Stimulated activated CD8-positive, alpha-beta memory T cell treated with anti-CD3 and anti-CD28 coated beads, Interleukin-4, amount 100 ng/mL, for 4 hours (primary cell): Measurements from ENCODE around the gene MAN2A1.

Experiments
- DNase-seq, 2 donors: peaks; one replicate each; pipeline ENCODE4 v3.0.0-alpha.2; 2020; ENCODE audit warnings: low read depth in 2 of 2, low spot score in 1 of 2

The MAN2A1 gene

GRCh38 chr5:109689740-109690241, at the start of gene MAN2A1:
Gene MAN2A1 (plus strand): TSS chr5:109689927. CDS start chr5:109690418, 491 bp downstream.
- peak; percentile 50 to 68 for DNase-seq

- DNase-seq, result no peak
These were observed 48.8 kb upstream of the MAN2A1 start for GRCh38 chr5:109640976-109641375.

- no peak for DNase-seq
These were observed 45.9 kb upstream of the MAN2A1 start for GRCh38 chr5:109643791-109644350.

GRCh38 chr5:109644829-109645228, 44.9 kb upstream of the MAN2A1 start:
- no peak for DNase-seq

GRCh38 chr5:109645707-109646192, 44.0 kb upstream of the MAN2A1 start:
- no peak for DNase-seq

GRCh38 chr5:109649318-109649717, 40.4 kb upstream of the MAN2A1 start:
- no peak for DNase-seq

- no peak for DNase-seq
These were observed 39.2 kb upstream of the MAN2A1 start for GRCh38 chr5:109650493-109650892.

- DNase-seq, result no peak
These were observed 37.6 kb upstream of the MAN2A1 start for GRCh38 chr5:109652096-109652495.

GRCh38 chr5:109653042-109653441, 36.7 kb upstream of the MAN2A1 start:
- no peak for DNase-seq

GRCh38 chr5:109653561-109654239, 36.0 kb upstream of the MAN2A1 start:
- DNase-seq, result no peak

GRCh38 chr5:109654455-109654854, 35.3 kb upstream of the MAN2A1 start:
- DNase-seq, result no peak

- DNase-seq, result no peak
These were observed 33.9 kb upstream of the MAN2A1 start for GRCh38 chr5:109655841-109656240.

- peak in 1 of 2 donors; percentile 2 for DNase-seq
These were observed 32.9 kb upstream of the MAN2A1 start for GRCh38 chr5:109656829-109657228.

GRCh38 chr5:109659901-109660300, 29.8 kb upstream of the MAN2A1 start:
- no peak for DNase-seq

GRCh38 chr5:109660301-109660700, 29.4 kb upstream of the MAN2A1 start:
- no peak for DNase-seq

- DNase-seq, result no peak
These were observed 21.5 kb upstream of the MAN2A1 start for GRCh38 chr5:109668237-109668636.

- no peak for DNase-seq
These were observed 20.9 kb upstream of the MAN2A1 start for GRCh38 chr5:109668668-109669422.

- DNase-seq, result no peak
These were observed 19.6 kb upstream of the MAN2A1 start for GRCh38 chr5:109669991-109670706.

- DNase-seq, result no peak
These were observed 18.6 kb upstream of the MAN2A1 start for GRCh38 chr5:109671136-109671535.

- no peak for DNase-seq
These were observed 15.1 kb upstream of the MAN2A1 start for GRCh38 chr5:109674596-109674995.

GRCh38 chr5:109676920-109677319, 12.8 kb upstream of the MAN2A1 start:
- DNase-seq, result no peak
